Gastroesophageal sphincter (tissue), 4 donors: ENCODE measurements around the gene MRPL57. TPM values are rescaled to one million over a fixed set of nuclear protein-coding genes. Genes with fewer than 3 reads are reported as not detected.
"Not testable (repeated sequence)": the region's sequence is repeated elsewhere in the genome, so short reads cannot be mapped to it uniquely, and the experiment has no call there.

ENCODE experiments used
- ATAC-seq: fragments of 150-250 bp; one replicate; pipeline ENCODE4 v1.9.1; 2016; ENCODE audit warnings: mild to moderate bottlenecking, moderate library complexity
- H3K27ac ChIP-seq, 4 donors: fragments of 200-600 bp; sonication (generic) in 3 of 4; 1 replicate in 3 of 4; 2 replicates in 1 of 4; pipeline ENCODE4 v1.5.1; 2016 to 2019
- H3K27me3 ChIP-seq: fragments of 200-600 bp; sonication (generic); one replicate; pipeline ENCODE4 v1.5.1; 2019
- H3K36me3 ChIP-seq, 2 donors: fragments of 200-600 bp; sonication (generic); one replicate each; pipeline ENCODE4 v1.5.1; 2019; ENCODE audit warnings: control low read depth in 1 of 2
- H3K4me1 ChIP-seq, 3 donors: fragments of 200-600 bp; sonication (generic); 1 replicate in 2 of 3; 2 replicates in 1 of 3; pipeline ENCODE4 v1.5.1; 2016 to 2019; ENCODE audit warnings: control low read depth in 2 of 3
- H3K4me3 ChIP-seq, 2 donors: fragments of 200-600 bp; sonication (generic); one replicate each; pipeline ENCODE4 v1.5.1; 2019; ENCODE audit warnings: mild to moderate bottlenecking in 1 of 2, moderate library complexity in 1 of 2
- H3K9me3 ChIP-seq, 3 donors: fragments of 200-600 bp; sonication (generic); one replicate each; pipeline ENCODE4 v1.5.1; 2017 to 2019; ENCODE audit warnings: control low read depth in 2 of 3
- CTCF ChIP-seq, 4 experiments: fragments of 200-600 bp in 2 of 4; fragments of 450-650 bp in 2 of 4; sonication (generic) in 1 of 4; IDR thresholded peaks; one replicate each; pipeline ENCODE4 v1.5.1; 2017 to 2019; ENCODE audit warnings: antibody characterized with exemption in 4 of 4, mild to moderate bottlenecking in 2 of 4, moderate library complexity in 2 of 4
- EP300 ChIP-seq: sonication (generic); formaldehyde crosslinking; IDR thresholded peaks from one replicate; pipeline ENCODE4 v1.6.1; 2017; ENCODE audit warnings: antibody characterized with exemption, mild to moderate bottlenecking
- POLR2A ChIP-seq, 2 donors: fragments of 450-650 bp; IDR thresholded peaks; one replicate each; pipeline ENCODE4 v1.6.1; 2017; ENCODE audit warnings: antibody characterized with exemption in 2 of 2, mild to moderate bottlenecking in 2 of 2, moderate library complexity in 1 of 2
- POLR2AphosphoS5 ChIP-seq: sonication (generic); formaldehyde crosslinking; IDR thresholded peaks from one replicate; pipeline ENCODE4 v1.6.1; 2017; ENCODE audit warnings: antibody characterized with exemption
- WGBS, 2 donors: methylation state at CpG; one replicate each; pipeline ENCODE4 v1.1.5; 2018; ENCODE audit warnings: low coverage in 1 of 2; 5-methylcytosine and 5-hydroxymethylcytosine counted together
- total RNA-seq, 4 donors: library from RNA; depleted of rRNA; stranded (reverse); fragments of >200 nt; gene quantifications; one replicate each; pipeline ENCODE4 v1.1.0, GENCODE V29; 2016

The MRPL57 gene
- total RNA-seq, 4 donors from 2014 or later: 19.8 to 50.3 (median 28.6) TPM

- Histone ChIP-seq H3K27ac (no peak overlapping the region), H3K27me3 (no peaks in the 10 kb centered on the region), H3K4me3 (no peak overlapping the region), H3K36me3 (no peaks in the 10 kb centered on the region), H3K9me3 (no peaks in the 10 kb centered on the region), H3K4me1 (peaks cover 0 to 8% (median 4%) of the 10 kb centered on the region in 3 donors)
- WGBS, 2 donors: 83 to 89% methylated on average over 4 to 9 of the region's 9 CpGs
- TF ChIP-seq CTCF (IDR thresholded peaks at IDR 0.05) (no peak), POLR2A (IDR thresholded peaks at IDR 0.05) (no peak), POLR2AphosphoS5 (no peak), EP300 (no peak)
- no peak for ATAC-seq
These were observed 5.0 kb upstream of the MRPL57 start for GRCh38 chr13:21171420-21171819.

- not testable (repeated sequence) for H3K9me3 ChIP-seq, H3K27ac ChIP-seq, ATAC-seq, H3K4me3 ChIP-seq, H3K36me3 ChIP-seq, H3K27me3 ChIP-seq
- 0% methylated on average over 1 of the region's 1 CpG for WGBS, 2 donors
- H3K4me1 ChIP-seq: peaks cover 0 to 26% (median 13%) of the 10 kb centered on the region in 3 donors
These were observed 2.7 kb upstream of the MRPL57 start for GRCh38 chr13:21173767-21174166.

DNA sequence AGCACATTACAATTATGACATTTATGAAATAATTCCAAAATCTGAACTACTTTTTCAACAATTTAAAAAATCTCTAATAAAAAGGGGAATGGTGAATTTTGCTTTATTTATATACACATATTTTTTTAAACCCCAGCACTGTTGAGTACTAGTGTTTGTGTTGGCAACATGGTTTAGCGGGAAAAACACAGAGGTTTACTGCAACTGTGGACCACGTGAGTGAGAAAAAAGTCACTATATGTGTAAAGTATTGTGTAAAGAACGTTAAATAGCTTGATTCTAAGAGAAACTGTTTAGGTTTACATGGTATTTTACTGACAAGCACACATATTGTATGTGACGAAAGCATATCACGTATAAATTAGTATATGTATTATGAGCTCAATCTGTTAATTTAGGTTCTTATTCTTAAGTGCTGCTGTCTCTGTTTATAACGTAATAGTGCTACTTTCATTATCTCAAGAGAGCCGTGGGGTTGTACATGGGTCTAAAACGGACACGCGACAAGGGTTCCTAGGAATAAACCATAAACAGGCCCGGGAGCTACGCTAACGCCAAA lies 723 bp upstream of the MRPL57 start:
- H3K36me3 ChIP-seq: no peaks in the 10 kb centered on the region
- 2 to 3% methylated on average over 9 to 10 of the region's 13 CpGs for WGBS, 2 donors
- TF ChIP-seq POLR2AphosphoS5 (no peak), CTCF (IDR thresholded peaks at IDR 0.05) (no peak), EP300 (no peak), POLR2A (IDR thresholded peaks at IDR 0.05) (no peak)
- no peak for ATAC-seq
- H3K4me3 ChIP-seq: peak overlapping the region; percentile 77 to 93
- H3K4me1 ChIP-seq: peaks cover 0 to 27% (median 13%) of the 10 kb centered on the region in 3 donors
- H3K27me3 ChIP-seq: no peaks in the 10 kb centered on the region
- H3K27ac ChIP-seq: peak overlapping the region in 3 of 4 donors; percentile 94 to 98 (median 96)
- no peaks in the 10 kb centered on the region for H3K9me3 ChIP-seq

DNA sequence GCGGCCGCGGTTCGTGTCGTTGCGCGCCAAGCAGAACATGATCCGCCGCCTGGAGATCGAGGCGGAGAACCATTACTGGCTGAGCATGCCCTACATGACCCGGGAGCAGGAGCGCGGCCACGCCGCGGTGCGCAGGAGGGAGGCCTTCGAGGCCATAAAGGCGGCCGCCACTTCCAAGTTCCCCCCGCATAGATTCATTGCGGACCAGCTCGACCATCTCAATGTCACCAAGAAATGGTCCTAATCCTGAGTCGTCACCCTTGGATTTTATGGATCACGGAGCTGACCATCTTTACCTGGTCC lies 475 bp downstream of the MRPL57 start:
- peak overlapping the region; percentile 84 to 98 (median 95) for H3K27ac ChIP-seq
- H3K27me3 ChIP-seq: no peaks in the 10 kb centered on the region
- H3K9me3 ChIP-seq: no peaks in the 10 kb centered on the region
- no peak for TF ChIP-seq POLR2AphosphoS5
- TF ChIP-seq POLR2A (IDR thresholded peaks at IDR 0.05): no peak
- TF ChIP-seq CTCF (IDR thresholded peaks at IDR 0.05): no peak
- no peak for TF ChIP-seq EP300
- H3K36me3 ChIP-seq: no peaks in the 10 kb centered on the region
- H3K4me1 ChIP-seq: peaks cover 0 to 27% (median 13%) of the 10 kb centered on the region in 3 donors
- peak overlapping the region; percentile 77 to 93 for H3K4me3 ChIP-seq
- no peak for ATAC-seq
- 0% methylated on average over 3 of the region's 26 CpGs for WGBS, 2 donors

DNA sequence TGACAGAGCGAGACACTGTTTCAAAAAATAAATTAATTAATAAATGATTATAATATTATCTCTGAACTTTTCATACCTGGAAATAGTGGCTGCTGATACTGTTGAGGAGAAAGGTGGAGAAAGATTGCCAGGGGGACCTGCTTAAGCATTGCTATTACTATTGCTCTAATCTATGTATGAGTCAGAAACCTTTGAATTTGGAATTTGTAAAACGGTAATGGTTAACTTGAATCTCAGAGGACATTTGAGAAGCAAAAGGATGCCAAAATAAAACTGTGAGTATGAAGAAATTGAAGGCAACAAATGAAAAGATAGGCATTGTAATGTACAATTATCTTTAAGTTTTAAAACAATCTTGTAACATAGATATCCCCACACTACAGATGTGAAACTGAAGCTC lies 5.2 kb downstream of the MRPL57 start:
- Histone ChIP-seq H3K9me3 (no peaks in the 10 kb centered on the region), H3K27ac (no peak overlapping the region), H3K4me1 (peaks cover 0 to 19% (median 8%) of the 10 kb centered on the region in 3 donors), H3K4me3 (no peak overlapping the region), H3K27me3 (no peaks in the 10 kb centered on the region), H3K36me3 (no peaks in the 10 kb centered on the region)
- no peak for ATAC-seq
- WGBS, 2 donors: 73 to 100% methylated on average over 1 to 2 of the region's 2 CpGs
- TF ChIP-seq EP300 (no peak), POLR2A (IDR thresholded peaks at IDR 0.05) (no peak), CTCF (IDR thresholded peaks at IDR 0.05) (no peak), POLR2AphosphoS5 (no peak)

DNA sequence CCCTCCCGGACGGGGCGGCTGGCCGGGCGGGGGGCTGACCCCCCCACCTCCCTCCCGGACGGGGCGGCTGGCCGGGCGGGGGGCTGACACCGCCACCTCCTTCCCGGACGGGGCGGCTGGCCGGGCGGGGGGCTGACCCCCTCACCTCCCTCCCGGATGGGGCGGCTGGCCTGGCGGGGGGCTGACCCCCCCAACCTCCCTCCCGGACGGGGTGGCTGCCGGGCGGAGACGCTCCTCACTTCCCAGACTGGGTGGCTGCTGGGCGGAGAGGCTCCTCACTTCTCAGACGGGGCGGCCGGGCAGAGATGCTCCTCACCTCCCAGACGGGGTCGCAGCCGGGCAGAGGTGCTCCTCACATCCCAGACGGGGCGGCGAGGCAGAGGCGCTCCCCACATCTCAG lies 10.0 kb downstream of the MRPL57 start:
- H3K27ac ChIP-seq, ATAC-seq, H3K36me3 ChIP-seq, H3K4me3 ChIP-seq, H3K9me3 ChIP-seq, H3K4me1 ChIP-seq, H3K27me3 ChIP-seq: not testable (repeated sequence)
- whole genome bisulfite sequencing, 2 donors: no CpG with 5 or more reads among the region's 35 CpGs

DNA sequence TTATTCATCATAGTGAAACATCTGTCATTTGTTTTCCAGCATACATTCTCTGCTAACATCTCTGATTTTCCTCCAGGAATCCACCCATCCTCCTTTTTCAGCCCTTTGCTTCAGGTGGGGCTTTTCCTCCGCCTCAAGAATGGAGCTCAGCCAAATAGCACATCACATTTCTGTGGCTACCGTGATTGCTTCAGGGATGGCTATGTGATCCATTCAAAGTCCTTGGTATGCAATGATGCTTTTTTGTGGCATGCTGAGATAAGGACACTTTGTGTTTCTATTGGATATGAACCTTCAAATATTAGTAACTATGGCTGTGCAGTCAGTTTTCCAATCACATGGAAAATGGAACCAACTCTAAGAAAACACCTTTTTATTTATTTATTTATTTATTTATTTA lies 18.3 kb downstream of the MRPL57 start:
- H3K36me3 ChIP-seq, H3K4me3 ChIP-seq, H3K4me1 ChIP-seq, H3K9me3 ChIP-seq, ATAC-seq, H3K27ac ChIP-seq, H3K27me3 ChIP-seq: not testable (repeated sequence)
- 75% methylated on average over 2 of the region's 2 CpGs; no CpG with 5 or more reads in 1 of the 2 donors for WGBS, 2 donors

- not testable (repeated sequence) for H3K27ac ChIP-seq, H3K36me3 ChIP-seq, H3K27me3 ChIP-seq, ATAC-seq, H3K4me1 ChIP-seq, H3K9me3 ChIP-seq, H3K4me3 ChIP-seq
- WGBS, 2 donors: 85 to 86% methylated on average over 2 to 9 of the region's 9 CpGs
These were observed 21.3 kb downstream of the MRPL57 start for GRCh38 chr13:21197606-21198225.

GRCh38 chr13:21198391-21198790 lies 21.9 kb downstream of the MRPL57 start:
- not testable (repeated sequence) for H3K4me3 ChIP-seq, H3K36me3 ChIP-seq, ATAC-seq, H3K9me3 ChIP-seq, H3K27ac ChIP-seq, H3K4me1 ChIP-seq, H3K27me3 ChIP-seq
- 50 to 100% methylated on average over 1 to 3 of the region's 4 CpGs for WGBS, 2 donors
